ENCODE results near the gene RAB11FIP4.
A peak's percentile ranks its signal among the peaks of the same experiment; 100 is the strongest.

RAB11FIP4 gene

GRCh38 chr17:31481783-31482081 is 90.3 kb downstream of the RAB11FIP4 start:
- no peak for DNase-seq (ENCODE audit: low read depth in 2 of 2, low spot score in 1 of 2)

- no peak for DNase-seq (ENCODE audit: low read depth in 2 of 2, low spot score in 1 of 2)
Measured at GRCh38 chr17:31484821-31485220, 93.3 kb downstream of the RAB11FIP4 start.

DNA sequence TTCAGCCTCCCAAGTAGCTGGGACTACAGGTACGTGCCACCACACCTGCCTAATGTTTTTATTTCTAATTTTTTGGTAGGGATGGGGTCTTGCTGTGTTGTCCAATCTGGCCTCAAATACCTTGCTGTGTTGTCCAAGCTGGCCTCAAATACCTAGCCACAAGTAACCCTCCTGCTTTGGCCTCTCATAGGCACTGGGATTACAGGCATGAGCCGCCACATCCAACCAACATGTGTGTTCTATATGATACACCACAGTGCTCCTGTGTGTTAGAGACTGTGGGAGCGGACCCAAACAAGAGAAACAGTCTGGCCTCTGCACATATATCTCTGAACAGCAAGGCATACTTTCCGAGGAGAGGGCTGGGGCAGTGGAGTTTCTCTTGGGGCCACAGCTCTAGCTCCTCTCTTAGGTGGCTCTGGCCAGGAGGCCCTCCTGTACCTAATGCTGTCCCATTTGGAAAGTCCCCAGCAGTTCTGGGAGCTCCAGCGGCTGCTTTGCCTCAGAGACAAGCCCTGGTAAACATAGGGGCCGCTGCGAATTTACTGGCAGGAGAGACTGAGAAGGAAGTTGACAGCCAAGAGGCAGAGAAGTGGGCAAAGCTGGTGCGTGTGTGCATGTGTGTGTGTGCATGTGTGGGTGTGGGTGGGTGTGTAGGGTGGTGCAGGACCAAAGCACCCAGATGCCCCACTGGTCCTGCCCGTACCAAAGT is 95.0 kb downstream of the RAB11FIP4 start:
- no peak for DNase-seq (ENCODE audit: low read depth in 2 of 2, low spot score in 1 of 2)

GRCh38 chr17:31487063-31487647 is 95.7 kb downstream of the RAB11FIP4 start:
- DNase-seq (ENCODE audit: low read depth in 2 of 2, low spot score in 1 of 2) = no peak

GRCh38 chr17:31487648-31488263 is 96.3 kb downstream of the RAB11FIP4 start:
- peak; percentile 93 to 94 for DNase-seq (ENCODE audit: low read depth in 2 of 2, low spot score in 1 of 2)

GRCh38 chr17:31488264-31488981 is 96.9 kb downstream of the RAB11FIP4 start:
- no peak for DNase-seq (ENCODE audit: low read depth in 2 of 2, low spot score in 1 of 2)

DNA sequence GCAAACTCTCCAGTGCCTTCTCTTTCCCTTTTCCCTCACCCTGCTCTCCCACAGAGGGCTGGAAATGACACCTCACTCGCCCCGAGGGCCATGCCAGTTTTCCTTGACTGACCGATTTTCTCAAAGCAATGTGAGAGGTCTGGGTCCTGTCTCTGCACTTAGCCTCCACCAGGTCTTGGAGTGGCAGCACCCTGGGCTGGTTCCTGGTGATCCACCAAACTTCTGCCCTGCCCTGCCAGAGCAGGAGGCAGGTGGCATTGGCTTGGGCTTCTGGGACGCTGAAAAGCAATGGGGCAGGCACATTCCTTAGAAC is 97.5 kb downstream of the RAB11FIP4 start:
- DNase-seq (ENCODE audit: low read depth in 2 of 2, low spot score in 1 of 2) = no peak

GRCh38 chr17:31489295-31490018 is 98.0 kb downstream of the RAB11FIP4 start:
- DNase-seq (ENCODE audit: low read depth in 2 of 2, low spot score in 1 of 2) = no peak

GRCh38 chr17:31490019-31490650 is 98.7 kb downstream of the RAB11FIP4 start:
- no peak for DNase-seq (ENCODE audit: low read depth in 2 of 2, low spot score in 1 of 2)

DNA sequence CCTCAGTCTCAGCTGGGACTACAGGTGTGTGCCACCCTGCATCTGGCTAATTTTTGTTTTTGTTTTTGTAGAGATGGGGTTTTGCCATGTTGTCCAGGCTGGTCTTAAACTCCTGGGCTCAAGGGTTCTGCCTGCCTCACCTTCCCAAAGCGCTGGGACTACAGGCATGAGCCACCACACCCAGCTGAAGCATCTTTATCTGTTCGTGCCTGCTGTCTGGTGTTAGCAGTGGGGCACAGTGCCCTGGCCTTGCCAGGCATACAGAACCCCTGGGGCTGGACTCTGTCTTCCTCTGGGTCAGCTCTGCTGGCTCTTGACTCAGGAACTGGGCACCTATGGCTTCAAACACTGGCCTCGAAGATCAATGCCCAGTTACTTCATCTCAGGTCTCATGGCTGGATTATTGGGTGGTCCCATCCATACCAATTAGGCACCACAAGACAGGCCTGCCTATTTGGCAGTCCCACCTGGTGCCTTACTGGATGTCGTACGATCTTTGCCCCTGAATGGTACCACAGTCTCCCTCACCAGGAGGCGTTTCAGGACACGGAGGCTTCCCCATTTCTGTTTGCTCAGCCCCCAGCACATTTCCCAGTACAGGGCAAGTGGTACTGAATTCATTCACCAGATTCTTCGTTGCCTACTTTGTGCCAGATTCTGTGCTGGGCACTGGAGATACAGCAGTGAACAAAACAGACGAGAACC is 99.3 kb downstream of the RAB11FIP4 start:
- no peak for DNase-seq (ENCODE audit: low read depth in 2 of 2, low spot score in 1 of 2)

GRCh38 chr17:31491376-31492131 is 100.1 kb downstream of the RAB11FIP4 start:
- no peak for DNase-seq (ENCODE audit: low read depth in 2 of 2, low spot score in 1 of 2)

GRCh38 chr17:31492206-31492605 is 100.7 kb downstream of the RAB11FIP4 start:
- DNase-seq (ENCODE audit: low read depth in 2 of 2, low spot score in 1 of 2) = no peak

DNA sequence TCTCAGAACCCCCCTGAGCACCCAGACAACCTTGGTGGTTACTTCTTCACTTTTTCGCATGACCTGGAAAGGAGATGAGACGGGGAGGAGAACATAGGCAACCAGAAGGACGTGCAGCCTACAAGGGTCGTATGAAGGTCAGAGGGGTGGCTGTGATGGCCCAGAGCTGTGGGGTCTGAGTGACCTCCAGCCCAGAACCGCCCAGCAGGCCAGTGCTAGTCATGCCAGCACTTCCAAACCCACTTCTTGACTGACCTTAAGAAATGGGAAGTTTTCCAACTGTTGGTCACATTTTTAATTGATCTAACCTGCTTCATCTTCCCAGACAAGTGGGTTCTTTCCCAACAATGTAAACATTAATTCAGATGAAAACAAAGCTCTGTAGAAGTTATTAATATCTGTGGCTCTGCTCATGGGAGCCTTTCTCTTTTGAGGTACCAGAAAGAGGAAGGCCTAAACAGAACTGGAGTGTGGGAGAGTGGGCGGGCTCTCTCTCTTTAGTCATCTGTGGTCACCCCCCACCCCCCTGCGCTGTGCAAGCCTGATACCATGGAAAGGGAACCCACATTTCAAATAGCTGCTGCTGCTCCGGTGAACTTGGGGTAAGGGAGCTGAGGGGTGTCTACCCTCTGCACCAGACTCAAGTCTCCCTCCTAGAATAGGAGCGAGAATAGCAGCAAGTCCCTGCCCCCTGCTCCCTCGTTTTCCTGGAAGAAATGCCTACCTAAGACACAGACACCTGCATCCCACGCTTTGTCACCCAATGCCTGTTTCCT is 101.6 kb downstream of the RAB11FIP4 start:
- peak; percentile 65 to 76 for DNase-seq (ENCODE audit: low read depth in 2 of 2, low spot score in 1 of 2)

DNA sequence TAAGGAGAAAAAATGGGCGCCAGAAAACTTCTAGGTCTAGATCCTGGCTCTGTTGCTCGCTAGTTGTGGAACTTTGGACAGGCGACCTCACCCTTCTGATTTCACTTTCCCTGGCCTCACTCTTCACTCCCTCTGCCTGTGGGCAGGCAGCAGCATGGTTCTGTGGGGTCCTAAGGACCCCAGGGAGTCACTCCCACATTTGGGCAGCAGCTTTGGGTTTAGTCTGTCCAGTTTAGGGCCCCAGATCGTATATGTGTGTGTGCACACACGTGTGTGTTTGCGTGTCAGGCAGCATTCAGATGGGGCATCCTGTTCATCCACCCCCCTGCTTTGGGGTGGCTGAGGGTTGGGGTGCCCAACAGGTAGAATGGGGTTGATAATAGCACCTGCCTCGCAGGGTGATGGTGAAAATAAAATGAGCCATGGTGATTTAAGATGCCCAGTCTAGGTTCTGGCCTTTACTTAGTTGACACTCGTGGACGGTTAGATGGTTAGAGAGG is 102.2 kb downstream of the RAB11FIP4 start:
- DNase-seq (ENCODE audit: low read depth in 2 of 2, low spot score in 1 of 2) = no peak

DNA sequence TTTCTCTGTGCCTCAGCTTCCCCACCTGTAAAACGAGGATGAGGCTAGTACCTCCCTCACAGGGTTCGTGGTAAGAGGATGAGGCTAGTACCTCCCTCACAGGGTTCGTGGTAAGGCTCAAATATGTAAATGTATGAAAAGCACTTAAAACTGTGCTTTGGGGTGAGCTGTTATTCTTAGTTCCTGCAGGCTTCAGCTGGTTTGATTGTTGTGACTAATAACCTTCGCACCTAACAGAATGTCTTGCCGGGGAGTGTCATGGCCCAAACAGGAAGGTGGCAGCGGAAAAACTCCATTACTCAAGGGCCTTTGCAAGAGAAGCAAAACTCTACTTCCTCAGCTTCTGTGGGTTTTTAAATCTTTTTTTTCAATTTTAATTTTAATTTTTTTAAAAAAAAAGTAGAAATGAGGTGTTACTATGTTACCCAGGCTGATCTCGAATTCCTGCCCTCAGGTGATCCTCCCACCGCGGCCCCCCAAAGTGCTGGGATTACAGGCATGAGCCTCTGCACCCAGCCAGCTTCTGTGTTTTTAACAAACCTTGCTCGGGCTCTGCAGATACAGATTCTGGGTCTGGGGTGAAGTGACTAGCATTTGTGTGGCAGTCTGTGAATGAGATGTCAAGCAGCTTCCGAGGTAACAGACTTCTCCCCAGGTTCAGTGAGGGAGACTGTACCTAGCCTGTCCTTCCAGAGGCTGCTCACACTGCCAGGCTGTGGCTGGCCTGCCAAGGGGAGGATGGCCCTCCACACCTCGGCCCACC is 103.0 kb downstream of the RAB11FIP4 start:
- peak in 1 of 2 donors; percentile 61 for DNase-seq (ENCODE audit: low read depth in 2 of 2, low spot score in 1 of 2)

GRCh38 chr17:31495022-31495885 is 103.8 kb downstream of the RAB11FIP4 start:
- no peak for DNase-seq (ENCODE audit: low read depth in 2 of 2, low spot score in 1 of 2)

DNA sequence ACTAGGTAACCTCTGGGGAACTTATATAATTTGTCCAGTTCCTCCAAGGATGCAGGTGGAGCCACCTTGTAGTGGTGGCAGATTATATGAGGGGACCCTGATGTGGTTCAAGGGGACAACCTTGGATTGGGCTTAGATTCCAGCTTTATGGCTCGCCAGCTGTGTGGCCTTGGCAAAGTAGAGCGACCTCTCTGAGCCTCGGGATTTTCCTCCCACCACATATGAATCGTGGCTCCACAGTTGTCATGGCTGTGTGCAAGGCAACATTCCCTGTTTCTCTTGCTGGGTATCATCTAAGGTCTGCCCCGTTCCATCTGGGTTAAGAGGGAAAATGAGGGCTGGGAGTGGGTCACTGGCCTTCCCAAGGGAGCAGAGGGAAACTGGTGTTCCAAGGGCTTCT is 104.6 kb downstream of the RAB11FIP4 start:
- no peak for DNase-seq (ENCODE audit: low read depth in 2 of 2, low spot score in 1 of 2)
